K562 (cell line): ENCODE measurements around the gene POLR1H. TPM values are rescaled to one million over a fixed set of nuclear protein-coding genes. Genes with fewer than 3 reads are reported as not detected.

Experiments used
- CTBP1 ChIP-seq: fragments of 450-650 bp; IDR thresholded peaks from 2 replicates; pipeline ENCODE4 v1.6.1; 2016; ENCODE audit warnings: borderline replicate concordance
- DPF2 ChIP-seq: fragments of 450-650 bp; IDR thresholded peaks from 2 replicates; pipeline ENCODE4 v1.6.1; 2016
- EP300 ChIP-seq: IDR thresholded peaks from 2 replicates; pipeline ENCODE4 v1.6.1; 2012; ENCODE audit warnings: low read length, improper control_type of control experiment
- HDAC1 ChIP-seq, 2 experiments: fragments of 450-650 bp; IDR thresholded peaks; 2 replicates each; pipeline ENCODE4 v1.6.1; 2016 to 2017; ENCODE audit warnings: inconsistent platforms in 1 of 2, mild to moderate bottlenecking in 1 of 2, moderate library complexity in 1 of 2
- MYNN ChIP-seq, 2 experiments: sonication (generic); formaldehyde crosslinking in 1 of 2; IDR thresholded peaks; 2 replicates each; pipeline versions ENCODE4 v1.5.0 to v1.6.1; 2016 to 2020; ENCODE audit warnings: antibody characterized with exemption in 1 of 2, missing genetic modification reagents in 1 of 2
- NFIC ChIP-seq: fragments of 450-650 bp; IDR thresholded peaks from 2 replicates; pipeline ENCODE4 v1.6.1; 2017; ENCODE audit warnings: mild to moderate bottlenecking, inconsistent platforms
- NFIX ChIP-seq: fragments of 250-450 bp; sonication (Bioruptor Pico); IDR thresholded peaks from 2 replicates; pipeline ENCODE4 v1.4.0; 2020; ENCODE audit warnings: low read depth, mild to moderate bottlenecking, moderate library complexity
- PHB2 ChIP-seq: fragments of 450-650 bp; IDR thresholded peaks from 2 replicates; pipeline ENCODE4 v1.6.1; 2017; ENCODE audit warnings: low read depth
- PRPF4 ChIP-seq: fragments of 200-400 bp; formaldehyde crosslinking; IDR thresholded peaks from one replicate; pipeline ENCODE4 v1.6.1; 2017; ENCODE audit warnings: low read length, low read depth, mild to moderate bottlenecking; ENCODE audit not compliant: insufficient read depth, poor library complexity, severe bottlenecking
- RFX1 ChIP-seq: fragments of 450-650 bp; IDR thresholded peaks from 2 replicates; pipeline ENCODE4 v1.6.1; 2016; ENCODE audit warnings: mild to moderate bottlenecking, moderate library complexity
- SOX6 ChIP-seq: fragments of 450-650 bp; IDR thresholded peaks from 2 replicates; pipeline ENCODE4 v1.6.1; 2014; ENCODE audit warnings: mild to moderate bottlenecking
- ZNF165 ChIP-seq: fragments of 250-450 bp; sonication (Bioruptor Pico); IDR thresholded peaks from 2 replicates; pipeline ENCODE4 v1.4.0; 2020; ENCODE audit warnings: borderline replicate concordance
- polyA plus RNA-seq, 8 experiments: library from polyadenylated mRNA; depleted of rRNA in 4 of 8; stranded (reverse) in 5 of 8; unstranded in 3 of 8; fragments of >200 nt; fragmentation: Nextera tagmentation in 2 of 8; fragmentation: Illumina TruSeq in 1 of 8; extraction: Ambion mirVana in 2 of 8; extraction: Trizol in 1 of 8; gene quantifications; 2 replicates each; pipeline versions ENCODE4 v1.2.1 to v1.2.3, GENCODE V29; 2011 to 2014; ENCODE audit warnings: inconsistent platforms in 1 of 8, missing spikeins in 1 of 8
- total RNA-seq, 7 experiments: library from RNA; depleted of rRNA in 6 of 7; stranded (reverse); fragments of >200 nt in 6 of 7; fragmentation: Illumina TruSeq in 2 of 7; extraction: Trizol in 2 of 7; gene quantifications; 2 replicates each; pipeline versions ENCODE4 v1.2.1 to v1.2.3, GENCODE V29; 2011 to 2021; ENCODE audit warnings: low replicate concordance in 1 of 7
- TF ChIP-seq, protein P1 (sequence below): fragments of 250-450 bp; sonication (Bioruptor Pico); IDR thresholded peaks from 2 replicates; pipeline ENCODE4 v1.9.0; 2021; ENCODE audit warnings: mild to moderate bottlenecking, inconsistent platforms
- TF ChIP-seq, protein P2 (sequence below): sonication (generic); formaldehyde crosslinking; IDR thresholded peaks from 2 replicates; pipeline ENCODE4 v1.9.0; 2022; ENCODE audit warnings: mild to moderate bottlenecking, missing genetic modification reagents
- TF ChIP-seq, protein P3 (sequence below), 3 experiments: fragments of 200-800 bp in 1 of 3; fragments of 250-450 bp in 1 of 3; fragments of 450-650 bp in 1 of 3; sonication (Bioruptor Pico) in 1 of 3; sonication (Bioruptor generic) in 1 of 3; formaldehyde crosslinking in 1 of 3; IDR thresholded peaks; 2 replicates each; pipeline versions ENCODE4 v1.6.1 to v1.8.0; 2016 to 2022; ENCODE audit warnings: mild to moderate bottlenecking in 2 of 3, missing genetic modification characterization in 2 of 3, missing compliant biosample characterization in 1 of 3, moderate library complexity in 1 of 3
- TF ChIP-seq, protein P4 (sequence below): fragments of 450-650 bp; IDR thresholded peaks from 2 replicates; pipeline ENCODE4 v1.6.1; 2017; ENCODE audit warnings: antibody characterized with exemption, mild to moderate bottlenecking

Gene POLR1H
- total and polyA plus RNA-seq, 9 of the 15 experiments (the other 6 are each of a cell fraction or from before 2014, with no cell fraction given) = 92.2 to 333 (median 143) TPM

DNA sequence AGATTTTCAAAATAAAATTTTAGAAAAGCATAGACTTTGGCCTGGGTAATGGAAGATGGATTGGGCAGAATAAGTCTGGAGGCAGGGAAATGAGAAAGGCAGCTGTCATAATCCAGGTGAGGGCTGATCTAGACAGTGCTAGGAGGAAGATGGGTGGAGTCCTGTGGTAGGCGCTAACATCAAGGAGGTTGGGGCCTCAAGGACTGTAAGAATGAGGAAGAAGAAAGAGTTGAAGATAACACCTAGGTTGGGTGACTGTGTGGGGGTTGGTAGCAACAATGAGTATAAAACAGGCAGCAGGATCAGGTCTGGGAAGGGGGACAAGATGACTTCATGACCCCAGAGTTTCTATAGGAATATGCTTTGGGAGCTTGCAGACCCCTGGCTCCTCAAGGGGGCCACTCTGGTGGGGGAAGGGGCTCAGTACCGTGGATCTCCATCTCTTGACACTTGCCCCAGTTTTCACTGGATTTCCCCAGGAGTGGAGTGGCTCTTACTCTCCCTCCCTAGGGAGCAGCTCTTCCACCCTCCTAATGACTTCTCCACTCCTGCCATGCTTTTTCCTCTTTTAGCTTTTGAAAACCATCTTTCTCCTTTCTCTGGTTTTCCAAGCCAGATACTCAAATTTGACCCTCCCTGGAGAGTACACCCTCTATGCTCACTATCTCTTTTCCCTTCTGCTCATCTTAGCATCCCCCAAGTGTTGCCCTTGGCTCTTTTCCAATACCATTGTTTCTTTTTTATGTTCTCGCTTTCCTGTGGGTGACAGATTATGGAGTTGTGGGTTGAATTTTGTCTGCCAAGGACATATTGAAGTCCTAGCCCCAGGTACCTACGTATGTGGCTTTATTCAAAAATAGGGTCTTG lies 37.1 kb downstream of the POLR1H start (continued):
- TF ChIP-seq NFIX (CRISPR knock-in tag) = no peak
- no peak for TF ChIP-seq PRPF4
- no peak for TF ChIP-seq PHB2
- TF ChIP-seq NFIC = peak; percentile 67
- no peak for TF ChIP-seq ZNF165 (CRISPR knock-in tag)
- TF ChIP-seq CTBP1 = peak; percentile 53; the same call in 1 of the 2 replicates
- TF ChIP-seq, protein P1, sequence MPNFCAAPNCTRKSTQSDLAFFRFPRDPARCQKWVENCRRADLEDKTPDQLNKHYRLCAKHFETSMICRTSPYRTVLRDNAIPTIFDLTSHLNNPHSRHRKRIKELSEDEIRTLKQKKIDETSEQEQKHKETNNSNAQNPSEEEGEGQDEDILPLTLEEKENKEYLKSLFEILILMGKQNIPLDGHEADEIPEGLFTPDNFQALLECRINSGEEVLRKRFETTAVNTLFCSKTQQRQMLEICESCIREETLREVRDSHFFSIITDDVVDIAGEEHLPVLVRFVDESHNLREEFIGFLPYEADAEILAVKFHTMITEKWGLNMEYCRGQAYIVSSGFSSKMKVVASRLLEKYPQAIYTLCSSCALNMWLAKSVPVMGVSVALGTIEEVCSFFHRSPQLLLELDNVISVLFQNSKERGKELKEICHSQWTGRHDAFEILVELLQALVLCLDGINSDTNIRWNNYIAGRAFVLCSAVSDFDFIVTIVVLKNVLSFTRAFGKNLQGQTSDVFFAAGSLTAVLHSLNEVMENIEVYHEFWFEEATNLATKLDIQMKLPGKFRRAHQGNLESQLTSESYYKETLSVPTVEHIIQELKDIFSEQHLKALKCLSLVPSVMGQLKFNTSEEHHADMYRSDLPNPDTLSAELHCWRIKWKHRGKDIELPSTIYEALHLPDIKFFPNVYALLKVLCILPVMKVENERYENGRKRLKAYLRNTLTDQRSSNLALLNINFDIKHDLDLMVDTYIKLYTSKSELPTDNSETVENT (CRISPR knock-in tag) = no peak
- TF ChIP-seq, protein P2, sequence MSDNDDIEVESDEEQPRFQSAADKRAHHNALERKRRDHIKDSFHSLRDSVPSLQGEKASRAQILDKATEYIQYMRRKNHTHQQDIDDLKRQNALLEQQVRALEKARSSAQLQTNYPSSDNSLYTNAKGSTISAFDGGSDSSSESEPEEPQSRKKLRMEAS (CRISPR knock-in tag) = no peak
- TF ChIP-seq DPF2 = no peak
- TF ChIP-seq, protein P3, sequence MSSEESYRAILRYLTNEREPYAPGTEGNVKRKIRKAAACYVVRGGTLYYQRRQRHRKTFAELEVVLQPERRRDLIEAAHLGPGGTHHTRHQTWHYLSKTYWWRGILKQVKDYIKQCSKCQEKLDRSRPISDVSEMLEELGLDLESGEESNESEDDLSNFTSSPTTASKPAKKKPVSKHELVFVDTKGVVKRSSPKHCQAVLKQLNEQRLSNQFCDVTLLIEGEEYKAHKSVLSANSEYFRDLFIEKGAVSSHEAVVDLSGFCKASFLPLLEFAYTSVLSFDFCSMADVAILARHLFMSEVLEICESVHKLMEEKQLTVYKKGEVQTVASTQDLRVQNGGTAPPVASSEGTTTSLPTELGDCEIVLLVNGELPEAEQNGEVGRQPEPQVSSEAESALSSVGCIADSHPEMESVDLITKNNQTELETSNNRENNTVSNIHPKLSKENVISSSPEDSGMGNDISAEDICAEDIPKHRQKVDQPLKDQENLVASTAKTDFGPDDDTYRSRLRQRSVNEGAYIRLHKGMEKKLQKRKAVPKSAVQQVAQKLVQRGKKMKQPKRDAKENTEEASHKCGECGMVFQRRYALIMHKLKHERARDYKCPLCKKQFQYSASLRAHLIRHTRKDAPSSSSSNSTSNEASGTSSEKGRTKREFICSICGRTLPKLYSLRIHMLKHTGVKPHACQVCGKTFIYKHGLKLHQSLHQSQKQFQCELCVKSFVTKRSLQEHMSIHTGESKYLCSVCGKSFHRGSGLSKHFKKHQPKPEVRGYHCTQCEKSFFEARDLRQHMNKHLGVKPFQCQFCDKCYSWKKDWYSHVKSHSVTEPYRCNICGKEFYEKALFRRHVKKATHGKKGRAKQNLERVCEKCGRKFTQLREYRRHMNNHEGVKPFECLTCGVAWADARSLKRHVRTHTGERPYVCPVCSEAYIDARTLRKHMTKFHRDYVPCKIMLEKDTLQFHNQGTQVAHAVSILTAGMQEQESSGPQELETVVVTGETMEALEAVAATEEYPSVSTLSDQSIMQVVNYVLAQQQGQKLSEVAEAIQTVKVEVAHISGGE (CRISPR knock-in tag; IDR thresholded peaks at IDR 0.05) = no peak
- TF ChIP-seq HDAC1 (IDR thresholded peaks at IDR 0.05) = no peak
- peak; percentile 26; the same call in 1 of the 2 replicates for TF ChIP-seq SOX6
- TF ChIP-seq RFX1 = no peak
- TF ChIP-seq, protein P4, sequence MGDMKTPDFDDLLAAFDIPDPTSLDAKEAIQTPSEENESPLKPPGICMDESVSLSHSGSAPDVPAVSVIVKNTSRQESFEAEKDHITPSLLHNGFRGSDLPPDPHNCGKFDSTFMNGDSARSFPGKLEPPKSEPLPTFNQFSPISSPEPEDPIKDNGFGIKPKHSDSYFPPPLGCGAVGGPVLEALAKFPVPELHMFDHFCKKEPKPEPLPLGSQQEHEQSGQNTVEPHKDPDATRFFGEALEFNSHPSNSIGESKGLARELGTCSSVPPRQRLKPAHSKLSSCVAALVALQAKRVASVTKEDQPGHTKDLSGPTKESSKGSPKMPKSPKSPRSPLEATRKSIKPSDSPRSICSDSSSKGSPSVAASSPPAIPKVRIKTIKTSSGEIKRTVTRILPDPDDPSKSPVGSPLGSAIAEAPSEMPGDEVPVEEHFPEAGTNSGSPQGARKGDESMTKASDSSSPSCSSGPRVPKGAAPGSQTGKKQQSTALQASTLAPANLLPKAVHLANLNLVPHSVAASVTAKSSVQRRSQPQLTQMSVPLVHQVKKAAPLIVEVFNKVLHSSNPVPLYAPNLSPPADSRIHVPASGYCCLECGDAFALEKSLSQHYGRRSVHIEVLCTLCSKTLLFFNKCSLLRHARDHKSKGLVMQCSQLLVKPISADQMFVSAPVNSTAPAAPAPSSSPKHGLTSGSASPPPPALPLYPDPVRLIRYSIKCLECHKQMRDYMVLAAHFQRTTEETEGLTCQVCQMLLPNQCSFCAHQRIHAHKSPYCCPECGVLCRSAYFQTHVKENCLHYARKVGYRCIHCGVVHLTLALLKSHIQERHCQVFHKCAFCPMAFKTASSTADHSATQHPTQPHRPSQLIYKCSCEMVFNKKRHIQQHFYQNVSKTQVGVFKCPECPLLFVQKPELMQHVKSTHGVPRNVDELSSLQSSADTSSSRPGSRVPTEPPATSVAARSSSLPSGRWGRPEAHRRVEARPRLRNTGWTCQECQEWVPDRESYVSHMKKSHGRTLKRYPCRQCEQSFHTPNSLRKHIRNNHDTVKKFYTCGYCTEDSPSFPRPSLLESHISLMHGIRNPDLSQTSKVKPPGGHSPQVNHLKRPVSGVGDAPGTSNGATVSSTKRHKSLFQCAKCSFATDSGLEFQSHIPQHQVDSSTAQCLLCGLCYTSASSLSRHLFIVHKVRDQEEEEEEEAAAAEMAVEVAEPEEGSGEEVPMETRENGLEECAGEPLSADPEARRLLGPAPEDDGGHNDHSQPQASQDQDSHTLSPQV = no peak
- no peak for TF ChIP-seq MYNN (IDR thresholded peaks at IDR 0.05)
- TF ChIP-seq MYNN (CRISPR knock-in tag; IDR thresholded peaks at IDR 0.05) = no peak
- TF ChIP-seq EP300 = no peak
